SK-N-DZ (cell line): ENCODE measurements around the gene ACTR3C.
"Not testable (repeated sequence)": the region's sequence is repeated elsewhere in the genome, so short reads cannot be mapped to it uniquely, and the experiment has no call there.

Experiments
- DNase-seq: peaks from one replicate; pipeline ENCODE4 v3.0.0-alpha.2; 2015; ENCODE audit warnings: low spot score

ACTR3C gene

GRCh38 chr7:150313870-150314269, 9.5 kb downstream of the ACTR3C start:
- DNase-seq, result no peak

- DNase-seq, result no peak
Measured at GRCh38 chr7:150313367-150313809, 10.0 kb downstream of the ACTR3C start.

DNA sequence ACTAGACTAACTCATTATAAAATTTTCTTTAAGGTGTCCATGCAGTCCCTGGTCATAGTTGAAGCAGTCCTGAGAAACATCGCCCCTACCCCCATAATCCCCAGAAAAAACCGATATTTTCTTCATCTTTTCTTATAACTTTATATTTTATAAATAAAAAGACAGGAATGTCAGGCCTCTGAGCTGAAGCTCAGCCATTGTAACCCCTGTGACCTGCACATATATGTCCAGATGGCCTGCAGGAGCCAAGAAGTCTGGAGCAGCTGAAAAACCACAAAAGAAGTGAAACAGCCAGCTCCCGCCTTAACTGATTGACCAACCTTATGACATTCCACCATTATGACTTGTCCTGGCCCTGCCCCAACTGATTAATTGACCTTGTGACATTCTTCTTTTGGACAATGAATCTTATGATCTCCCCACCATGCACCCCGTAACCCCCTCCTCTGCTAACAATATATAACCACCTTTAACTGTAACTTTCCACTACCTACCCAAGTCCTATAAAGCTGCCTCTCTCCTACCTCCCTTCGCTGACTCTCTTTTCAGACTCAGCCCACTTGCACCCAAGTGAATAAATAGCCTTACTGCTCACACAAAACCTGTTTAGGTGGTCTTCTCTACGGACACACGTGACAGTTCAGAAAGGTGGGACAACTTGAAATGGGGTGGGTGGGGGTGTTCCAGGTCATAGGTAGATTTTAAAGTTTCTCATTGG, 10.5 kb downstream of the ACTR3C start:
- DNase-seq, result not testable (repeated sequence)

DNA sequence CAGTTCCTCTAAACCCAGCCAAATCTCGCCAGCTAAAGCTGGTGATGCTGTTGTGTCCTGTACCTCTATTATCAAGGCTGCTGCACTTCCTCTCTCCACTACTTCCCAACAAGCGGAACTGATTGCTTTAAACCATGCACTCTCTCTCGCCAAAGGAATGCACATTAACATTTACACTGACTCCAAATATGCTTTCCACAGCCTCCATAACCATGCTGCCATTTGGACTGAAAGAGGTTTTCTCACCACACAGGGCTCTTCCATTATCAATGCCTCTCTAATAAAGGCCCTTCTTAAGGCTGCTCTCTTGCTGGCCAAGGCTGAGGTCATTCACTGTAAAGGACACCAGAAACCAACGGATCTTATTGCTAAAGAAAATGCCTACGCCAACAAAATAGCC, 11.6 kb downstream of the ACTR3C start:
- no peak for DNase-seq

GRCh38 chr7:150311146-150311545, 12.2 kb downstream of the ACTR3C start:
- no peak for DNase-seq

DNA sequence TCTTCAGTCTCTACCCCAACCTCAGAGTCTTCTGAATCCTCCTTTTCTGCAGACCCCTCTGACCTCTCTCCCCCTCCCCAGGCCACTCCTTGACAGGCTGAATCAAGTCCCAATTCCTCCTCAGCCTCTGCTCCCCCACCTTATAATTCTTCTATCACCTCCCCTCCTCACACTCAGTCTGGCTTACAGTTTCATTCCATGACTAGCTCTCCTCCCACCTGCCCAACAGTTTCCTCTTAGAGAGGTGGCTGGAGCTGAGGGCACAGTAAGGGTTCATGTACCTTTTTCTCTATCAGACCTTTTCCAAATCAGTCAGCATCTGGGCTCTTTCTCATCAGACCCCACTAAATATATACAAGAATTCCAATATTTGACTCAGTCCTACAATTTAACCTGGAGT, 14.8 kb downstream of the ACTR3C start:
- no peak for DNase-seq

- no peak for DNase-seq
Measured at GRCh38 chr7:150307904-150308303, 15.4 kb downstream of the ACTR3C start.

- DNase-seq, result no peak
Measured at GRCh38 chr7:150307129-150307528, 16.2 kb downstream of the ACTR3C start.

DNA sequence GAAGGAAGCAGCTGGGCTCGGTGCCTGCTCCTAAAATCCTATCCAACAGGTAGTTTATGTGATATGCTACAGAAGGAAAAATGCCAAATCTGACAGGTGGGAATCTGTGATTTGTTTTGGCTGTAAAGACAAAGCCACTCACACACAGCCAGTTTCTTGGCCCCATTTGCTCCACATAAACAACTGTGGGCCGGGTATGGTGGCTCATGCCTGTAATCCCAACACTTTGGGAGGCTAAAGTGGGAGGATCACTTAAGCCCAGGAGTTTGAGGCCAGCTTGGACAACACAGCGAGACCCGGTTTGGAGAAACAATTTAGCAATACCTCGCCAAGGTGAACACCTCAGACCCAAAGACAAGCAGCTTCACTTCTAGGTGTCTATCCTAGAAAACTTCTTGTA, 17.0 kb downstream of the ACTR3C start:
- DNase-seq, result not testable (repeated sequence)

GRCh38 chr7:150305903-150306284, 17.5 kb downstream of the ACTR3C start:
- not testable (repeated sequence) for DNase-seq

DNA sequence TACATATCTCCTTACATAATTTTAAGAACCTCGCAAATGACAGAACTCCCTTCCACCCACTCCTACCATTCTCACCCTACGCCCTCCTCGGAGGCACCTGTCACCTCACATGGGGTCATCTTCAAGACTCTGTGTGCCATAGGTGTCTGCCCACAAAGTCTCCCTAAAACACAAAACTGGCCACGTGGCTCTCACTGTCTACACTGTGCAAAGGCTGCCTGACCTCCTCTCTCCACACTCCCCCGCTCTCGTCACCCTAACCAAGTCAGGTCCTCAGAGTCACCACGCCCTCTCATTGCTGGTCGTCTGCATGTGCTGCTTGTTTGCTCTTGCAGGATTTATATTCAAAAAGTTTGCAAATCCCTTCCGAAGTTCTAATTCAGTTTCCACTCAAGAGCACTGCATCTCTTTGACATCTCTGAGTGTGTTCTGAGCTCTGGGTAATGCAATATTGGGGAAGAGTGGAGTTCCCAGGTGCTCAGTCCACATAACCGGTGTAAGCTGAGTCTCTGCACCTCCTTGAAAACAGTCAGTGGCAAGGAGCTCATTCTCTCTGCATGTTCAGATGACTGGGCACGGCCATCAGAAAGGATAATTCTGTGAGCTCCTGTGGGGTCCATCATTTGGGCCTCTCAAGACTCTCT, 18.0 kb downstream of the ACTR3C start:
- not testable (repeated sequence) for DNase-seq

DNA sequence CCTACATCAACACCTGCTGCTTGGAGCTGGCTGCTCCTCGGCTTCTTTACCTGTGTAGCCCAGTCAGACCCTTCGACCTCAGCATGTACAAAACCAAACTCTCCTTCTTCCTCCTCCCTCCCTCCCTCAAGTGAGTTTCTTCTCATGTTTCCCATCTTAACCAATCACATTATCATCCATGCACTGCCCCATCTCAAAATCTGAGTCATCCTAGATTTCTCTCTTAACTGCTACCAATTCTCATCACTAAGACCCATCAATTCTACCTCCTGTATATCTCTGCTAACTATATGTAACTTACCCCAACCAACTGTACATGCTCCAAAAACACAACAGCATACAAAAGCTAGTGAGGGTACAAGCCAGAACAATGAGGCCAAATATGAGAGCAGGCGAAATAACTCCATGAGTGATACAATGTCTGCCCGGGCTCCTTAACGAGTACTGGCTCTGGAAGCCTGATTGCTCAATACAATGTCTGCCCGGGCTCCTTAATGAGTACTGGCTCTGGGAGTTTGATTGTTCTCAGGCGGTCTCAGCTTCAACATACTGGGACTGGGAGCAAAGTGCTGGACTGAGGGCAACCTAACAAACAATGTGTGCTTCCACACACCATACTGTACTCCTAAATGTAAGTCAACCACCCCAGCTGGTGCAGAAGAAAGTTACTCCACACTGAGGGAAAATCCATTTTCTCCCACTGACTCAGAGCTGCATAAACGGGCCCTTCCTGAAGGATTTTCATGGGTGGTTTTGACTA, 18.7 kb downstream of the ACTR3C start:
- DNase-seq, result not testable (repeated sequence)

GRCh38 chr7:150302908-150303310, 20.4 kb downstream of the ACTR3C start:
- not testable (repeated sequence) for DNase-seq

DNA sequence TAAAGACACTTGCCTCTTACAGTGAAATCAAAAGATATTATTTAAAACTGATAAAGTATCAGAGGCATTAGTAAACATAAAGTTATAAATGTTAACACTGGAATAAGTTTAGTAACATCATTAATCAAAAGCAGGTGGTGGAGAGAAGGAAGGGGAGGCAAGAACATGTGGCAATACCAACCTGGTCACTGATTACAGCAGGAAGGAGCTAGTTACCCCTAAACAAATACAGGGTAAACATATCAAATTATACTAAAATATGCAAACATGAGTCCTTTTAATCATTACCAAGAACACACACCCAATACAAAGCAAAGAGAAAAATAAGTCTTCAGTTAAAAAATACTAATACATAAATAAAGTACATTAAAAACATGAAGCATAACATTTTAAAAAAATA, 25.4 kb downstream of the ACTR3C start:
- DNase-seq, result not testable (repeated sequence)

DNA sequence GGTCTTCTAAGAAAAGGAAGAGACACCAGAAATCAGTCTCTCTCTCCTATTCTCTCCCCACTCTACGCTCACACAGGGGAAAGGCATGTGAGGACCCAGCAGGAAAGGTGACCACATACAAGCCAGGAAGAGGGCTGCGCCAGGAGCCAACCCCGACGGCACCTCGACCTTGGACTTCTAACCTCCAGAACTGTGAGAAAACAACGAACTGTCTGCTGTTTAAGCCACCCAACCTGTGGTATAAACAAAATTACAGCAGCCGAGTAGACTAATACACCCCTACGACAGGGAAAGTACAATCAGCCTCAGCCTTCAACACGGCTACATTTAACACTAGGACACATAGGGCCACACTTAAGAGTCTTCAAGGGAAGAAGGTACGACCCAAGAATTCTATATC, 26.5 kb downstream of the ACTR3C start:
- DNase-seq, result not testable (repeated sequence)

DNA sequence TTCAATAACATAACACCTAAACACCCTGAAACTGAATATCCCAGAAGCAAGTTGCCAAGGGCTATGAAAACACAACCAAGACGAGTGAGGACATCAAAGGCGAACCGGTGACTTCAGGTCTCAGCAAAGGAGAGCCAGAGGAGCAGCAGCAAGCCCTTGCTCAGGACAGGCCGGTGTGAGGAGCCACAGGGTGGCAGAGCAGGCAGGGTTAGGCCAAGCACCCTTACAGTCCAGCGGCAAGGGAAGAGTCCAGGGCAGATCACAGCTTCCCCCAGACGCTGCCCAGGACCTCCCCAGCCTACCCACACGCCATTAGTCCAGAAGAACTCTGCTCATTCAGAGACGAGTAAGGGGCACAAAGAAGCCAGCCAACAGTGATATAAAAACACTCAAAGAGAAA, 27.7 kb downstream of the ACTR3C start:
- not testable (repeated sequence) for DNase-seq

DNA sequence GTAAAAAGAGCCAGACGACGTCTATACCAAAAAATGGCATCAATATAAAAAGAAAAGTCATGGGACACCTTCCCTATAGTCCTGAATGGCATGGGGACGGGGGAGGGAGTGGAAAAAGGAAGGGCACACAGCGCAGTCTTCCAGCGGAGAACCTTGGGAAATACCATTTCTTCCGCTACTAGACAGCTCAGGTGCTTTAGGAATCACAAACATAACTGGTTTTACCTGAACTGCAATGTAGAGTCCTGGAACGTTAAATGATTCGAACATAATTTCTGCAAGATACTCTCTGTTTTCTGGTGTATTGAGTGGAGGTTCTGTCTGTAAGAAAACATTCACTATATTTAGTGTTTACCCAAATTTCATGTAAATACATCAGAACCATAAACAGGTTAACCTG, 28.3 kb downstream of the ACTR3C start:
- DNase-seq, result not testable (repeated sequence)

GRCh38 chr7:150290317-150290716, 33.0 kb downstream of the ACTR3C start:
- DNase-seq, result not testable (repeated sequence)

- DNase-seq, result not testable (repeated sequence)
Measured at GRCh38 chr7:150288816-150289215, 34.5 kb downstream of the ACTR3C start.

DNA sequence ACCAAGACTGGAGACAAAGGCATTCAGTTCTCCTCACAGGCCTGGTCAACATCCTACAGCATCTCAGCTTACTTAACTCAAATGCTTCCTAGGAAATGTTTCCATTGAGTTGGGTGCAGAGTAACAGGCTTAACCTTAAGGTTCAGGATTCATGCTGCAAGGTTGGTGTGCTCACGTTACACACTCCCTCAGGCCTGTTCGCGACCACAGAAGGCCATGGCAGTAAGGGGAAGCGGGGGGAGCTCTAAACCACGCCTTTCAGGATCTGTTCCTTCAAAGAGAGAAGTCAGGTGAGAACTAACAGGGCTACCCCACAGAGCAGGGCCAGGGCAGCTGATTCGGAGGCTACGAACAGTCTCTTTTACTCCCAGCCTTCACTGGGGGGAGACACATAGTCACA, 35.5 kb downstream of the ACTR3C start:
- not testable (repeated sequence) for DNase-seq

- DNase-seq, result peak; percentile 15
Measured at GRCh38 chr7:150285849-150286754, 37.2 kb downstream of the ACTR3C start.
